Body of pancreas (tissue), 4 donors: ENCODE results near the gene BRPF1.

Experiments
- POLR2A ChIP-seq, 3 donors: fragments of 450-650 bp; IDR thresholded peaks; one replicate each; pipeline ENCODE4 v1.6.1; 2016; ENCODE audit warnings: antibody characterized with exemption in 3 of 3, mild to moderate bottlenecking in 2 of 3
- TF ChIP-seq, protein P1 (sequence below), 7 experiments: fragments of 450-650 bp in 4 of 7; fragments of 200-600 bp in 3 of 7; sonication (generic) in 3 of 7; IDR thresholded peaks; one replicate each; pipeline ENCODE4 v1.5.1; 2016 to 2019; ENCODE audit warnings: antibody characterized with exemption in 7 of 7

DNA sequence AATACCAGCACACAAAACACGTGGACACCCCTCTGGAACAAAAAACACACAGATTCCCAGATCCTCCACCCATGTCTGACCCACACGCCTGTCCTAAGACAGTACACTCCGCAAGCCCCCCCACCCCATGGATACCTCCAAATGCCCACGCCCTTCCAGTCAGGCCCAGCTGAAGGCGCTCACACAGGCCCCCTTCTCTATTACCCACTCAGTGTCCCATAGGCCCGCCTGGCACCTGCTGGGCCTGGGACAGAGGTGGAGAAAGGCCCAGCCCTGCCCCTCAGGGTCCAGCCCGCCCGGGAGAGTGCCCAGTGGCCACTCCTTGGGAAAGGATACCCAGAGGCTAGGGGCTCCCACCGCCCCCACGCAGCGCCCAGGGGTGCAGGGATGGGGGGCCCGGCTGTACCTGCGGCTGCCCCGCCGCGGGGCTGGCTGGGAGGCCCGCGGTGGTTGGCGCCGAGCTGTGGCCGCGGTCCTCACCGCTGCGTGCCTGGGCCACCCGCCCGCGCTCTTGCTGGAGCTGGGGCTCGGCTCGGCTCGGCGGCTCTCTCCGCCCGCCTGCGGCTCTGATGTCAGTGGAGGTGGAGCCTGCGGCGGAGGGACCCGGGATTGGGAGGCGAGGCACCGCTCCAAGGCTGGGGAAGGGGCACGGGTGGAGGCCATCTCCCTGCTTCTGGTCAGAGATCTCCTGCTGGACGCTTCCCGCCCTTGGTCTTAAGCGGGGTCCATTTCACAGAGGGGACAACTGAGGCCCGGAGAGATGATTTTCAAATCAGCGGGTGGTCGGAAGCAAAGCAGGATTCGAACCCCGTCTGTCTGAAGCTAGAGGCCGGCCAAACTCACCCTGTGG lies 38.1 kb downstream of the BRPF1 start, which contains the start of gene CAMK1:
- peak; percentile 59 to 66 (median 65) for TF ChIP-seq POLR2A (IDR thresholded peaks at IDR 0.05)
- TF ChIP-seq, protein P1, sequence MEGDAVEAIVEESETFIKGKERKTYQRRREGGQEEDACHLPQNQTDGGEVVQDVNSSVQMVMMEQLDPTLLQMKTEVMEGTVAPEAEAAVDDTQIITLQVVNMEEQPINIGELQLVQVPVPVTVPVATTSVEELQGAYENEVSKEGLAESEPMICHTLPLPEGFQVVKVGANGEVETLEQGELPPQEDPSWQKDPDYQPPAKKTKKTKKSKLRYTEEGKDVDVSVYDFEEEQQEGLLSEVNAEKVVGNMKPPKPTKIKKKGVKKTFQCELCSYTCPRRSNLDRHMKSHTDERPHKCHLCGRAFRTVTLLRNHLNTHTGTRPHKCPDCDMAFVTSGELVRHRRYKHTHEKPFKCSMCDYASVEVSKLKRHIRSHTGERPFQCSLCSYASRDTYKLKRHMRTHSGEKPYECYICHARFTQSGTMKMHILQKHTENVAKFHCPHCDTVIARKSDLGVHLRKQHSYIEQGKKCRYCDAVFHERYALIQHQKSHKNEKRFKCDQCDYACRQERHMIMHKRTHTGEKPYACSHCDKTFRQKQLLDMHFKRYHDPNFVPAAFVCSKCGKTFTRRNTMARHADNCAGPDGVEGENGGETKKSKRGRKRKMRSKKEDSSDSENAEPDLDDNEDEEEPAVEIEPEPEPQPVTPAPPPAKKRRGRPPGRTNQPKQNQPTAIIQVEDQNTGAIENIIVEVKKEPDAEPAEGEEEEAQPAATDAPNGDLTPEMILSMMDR (IDR thresholded peaks at IDR 0.05) = no peak
